BJ (cell line): ENCODE results near the gene PGM5. TPM values are rescaled to one million over a fixed set of nuclear protein-coding genes. Genes with fewer than 3 reads are reported as not detected.
"Not testable (repeated sequence)": the region's sequence is repeated elsewhere in the genome, so short reads cannot be mapped to it uniquely, and the experiment has no call there.

ENCODE experiments used
- CTCF ChIA-PET: fragments of 350-600 bp; formaldehyde crosslinking; extraction: SDS; loops from one replicate; lab custom pipeline; 2021; ENCODE audit warnings: antibody characterized with exemption, inconsistent platforms; lab: Yijun Ruan, JAX
- POLR2A ChIA-PET: fragments of 300-600 bp; sonication (Branson Sonifier 250); formaldehyde crosslinking; extraction: SDS; loops from one replicate; lab custom pipeline; 2021; ENCODE audit warnings: antibody characterized with exemption; lab: Charles Lee
- DNase-seq: peaks from one replicate; pipeline ENCODE4 v3.0.0-alpha.2; 2011; ENCODE audit warnings: low read depth
- H3K27me3 ChIP-seq: 2 replicates; pipeline ENCODE4 v1.6.0; 2011; ENCODE audit warnings: low read length; ENCODE audit not compliant: control insufficient read depth, insufficient read depth
- H3K36me3 ChIP-seq: 2 replicates; pipeline ENCODE4 v1.5.1; 2011; ENCODE audit warnings: low read length; ENCODE audit not compliant: control insufficient read depth, insufficient read depth
- H3K4me3 ChIP-seq: 2 replicates; pipeline ENCODE4 v1.5.1; 2011; ENCODE audit warnings: low read depth, mild to moderate bottlenecking, control low read depth, low read length
- polyA minus RNA-seq: library from RNA; depleted of rRNA, polyadenylated mRNA; stranded (reverse); fragments of >200 nt; gene quantifications from 2 replicates; pipeline ENCODE4 v1.2.3, GENCODE V29; 2011; rRNA and poly(A)+ RNA removed
- polyA plus RNA-seq: library from polyadenylated mRNA; depleted of rRNA; stranded (reverse); fragments of >200 nt; gene quantifications from 2 replicates; pipeline ENCODE4 v1.2.3, GENCODE V29; 2011; rRNA removed

Gene PGM5
- polyA plus RNA-seq (8.7 and 10.1 TPM in 2 replicates), polyA minus RNA-seq (5.9 and 14.2 TPM in 2 replicates)

DNA sequence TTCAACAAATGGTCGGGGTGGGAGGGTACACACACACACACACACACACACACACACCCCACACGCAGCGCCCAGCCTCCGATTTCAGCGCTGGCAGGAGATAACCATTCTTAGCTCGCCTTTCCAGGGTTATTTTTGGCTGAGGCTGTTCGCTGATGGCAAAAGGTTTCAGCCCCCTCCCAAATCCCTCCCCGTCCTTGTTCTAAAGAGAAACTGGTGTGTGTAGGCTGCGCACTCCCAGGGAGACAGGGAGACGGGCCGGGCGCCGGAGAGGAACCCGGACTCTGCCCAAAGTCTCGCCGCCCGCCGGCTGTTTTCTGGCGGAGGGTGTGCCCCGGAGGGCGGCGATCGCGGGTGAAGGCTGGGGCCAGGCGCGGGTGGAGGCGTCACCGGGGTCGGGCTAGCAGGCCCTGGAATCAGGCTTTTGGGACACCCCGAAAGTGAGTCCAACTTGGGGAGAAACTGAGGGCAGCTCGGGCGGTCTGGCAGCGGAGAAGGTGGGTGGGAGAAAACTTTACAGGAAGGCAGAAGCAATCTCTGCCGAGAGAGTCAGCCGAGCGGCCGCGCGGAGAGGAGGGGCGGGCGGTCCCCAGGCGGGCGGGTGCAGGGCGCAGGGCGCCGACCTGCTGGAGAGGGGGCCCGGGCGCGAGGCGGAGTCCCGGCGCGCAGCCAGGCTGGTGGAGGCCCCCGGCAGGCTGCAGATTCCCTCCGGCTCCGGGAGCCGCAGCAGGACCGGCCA lies at the start of gene PGM5:
PGM5 (plus strand) TSS at position 232 of the 739 bp plus-strand sequence. CDS start 517 bp downstream, outside the sequence.
- H3K36me3 ChIP-seq, CTCF ChIA-PET, DNase-seq, H3K27me3 ChIP-seq, POLR2A ChIA-PET: not testable (repeated sequence)
- H3K4me3 ChIP-seq: peak within 1 kb of the TSS; percentile 46

DNA sequence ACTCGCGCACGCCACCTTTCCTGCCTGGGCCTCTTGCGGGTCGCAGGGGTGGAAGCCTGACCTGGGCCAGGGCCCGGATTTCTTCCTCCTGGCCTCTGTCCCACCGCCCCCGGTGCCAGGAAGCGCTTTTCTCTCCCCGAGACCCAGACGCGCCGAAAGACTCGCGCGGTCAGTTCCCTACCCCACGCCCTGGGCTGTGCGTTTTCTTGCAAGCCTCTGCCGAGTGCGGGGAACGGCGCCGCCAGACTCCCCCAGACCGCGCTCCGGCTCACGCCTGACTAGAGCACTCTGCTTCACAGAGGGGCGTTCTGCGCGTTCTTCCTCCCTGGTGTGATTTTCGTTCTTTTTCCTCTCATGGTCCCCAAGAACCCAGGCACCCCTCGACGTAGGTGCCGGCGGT lies 49.3 kb upstream of the PGM5 start:
- DNase-seq, H3K4me3 ChIP-seq, POLR2A ChIA-PET, CTCF ChIA-PET, H3K36me3 ChIP-seq, H3K27me3 ChIP-seq: not testable (repeated sequence)

DNA sequence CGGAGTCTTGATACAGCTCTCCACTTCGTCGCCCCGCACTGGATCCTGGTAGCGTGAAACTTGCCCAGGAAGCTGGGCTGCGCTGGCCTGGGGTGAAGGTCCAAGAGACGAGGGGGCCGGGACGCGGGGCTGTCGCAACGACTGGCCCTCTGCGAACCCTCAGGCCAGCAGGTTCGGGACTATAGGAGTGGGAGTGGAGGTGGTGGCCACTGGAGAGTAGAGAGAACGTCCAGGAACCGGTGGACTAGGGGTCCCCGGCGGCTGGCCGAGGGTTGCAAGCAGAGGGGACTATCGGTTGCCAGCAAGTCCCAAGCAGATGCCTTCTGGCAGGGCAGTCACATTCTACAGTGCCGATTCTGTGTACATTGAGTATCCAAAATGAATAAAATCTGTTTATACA lies 48.8 kb upstream of the PGM5 start:
- H3K36me3 ChIP-seq, H3K27me3 ChIP-seq, DNase-seq, POLR2A ChIA-PET, CTCF ChIA-PET, H3K4me3 ChIP-seq: not testable (repeated sequence)

DNA sequence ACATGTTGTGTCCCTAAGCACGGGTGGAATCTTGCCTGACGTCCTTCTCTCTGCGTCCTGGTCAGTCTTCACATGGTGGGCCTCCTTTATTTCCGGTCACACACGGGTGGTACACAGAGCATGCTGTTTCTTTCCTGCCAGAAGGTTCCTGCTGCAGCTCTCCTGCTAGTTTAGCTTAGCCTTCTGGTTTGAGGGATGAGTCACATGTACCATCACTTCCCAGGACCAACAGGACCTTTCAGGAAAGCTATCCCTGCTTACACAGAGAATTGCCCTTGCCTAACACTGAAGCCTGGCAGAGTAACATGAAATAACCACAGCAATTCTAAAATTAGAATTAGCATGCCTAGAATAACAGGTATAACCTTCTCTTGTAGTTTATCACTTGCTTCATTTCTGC lies 45.2 kb upstream of the PGM5 start:
- CTCF ChIA-PET, DNase-seq, H3K4me3 ChIP-seq, H3K27me3 ChIP-seq, POLR2A ChIA-PET, H3K36me3 ChIP-seq: not testable (repeated sequence)

DNA sequence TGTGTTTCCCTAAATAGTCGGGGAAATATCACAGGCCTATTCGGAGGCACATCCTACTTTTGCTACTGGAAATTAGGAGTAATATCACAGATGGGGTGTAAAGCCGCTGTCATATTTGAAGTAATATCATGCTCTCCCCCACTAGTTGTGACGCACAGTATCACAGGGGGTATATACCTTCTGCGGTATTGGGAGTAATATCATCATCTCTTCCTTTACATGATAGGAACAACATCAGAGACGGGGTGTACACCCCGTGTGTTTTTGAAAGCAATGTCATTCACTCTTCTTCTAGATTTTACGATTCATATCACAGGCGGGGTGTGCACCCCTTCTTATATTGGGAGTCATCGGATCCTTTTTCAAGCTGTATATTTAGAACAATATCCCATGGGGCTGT lies 38.2 kb upstream of the PGM5 start:
- POLR2A ChIA-PET, DNase-seq, H3K4me3 ChIP-seq, CTCF ChIA-PET, H3K36me3 ChIP-seq, H3K27me3 ChIP-seq: not testable (repeated sequence)

DNA sequence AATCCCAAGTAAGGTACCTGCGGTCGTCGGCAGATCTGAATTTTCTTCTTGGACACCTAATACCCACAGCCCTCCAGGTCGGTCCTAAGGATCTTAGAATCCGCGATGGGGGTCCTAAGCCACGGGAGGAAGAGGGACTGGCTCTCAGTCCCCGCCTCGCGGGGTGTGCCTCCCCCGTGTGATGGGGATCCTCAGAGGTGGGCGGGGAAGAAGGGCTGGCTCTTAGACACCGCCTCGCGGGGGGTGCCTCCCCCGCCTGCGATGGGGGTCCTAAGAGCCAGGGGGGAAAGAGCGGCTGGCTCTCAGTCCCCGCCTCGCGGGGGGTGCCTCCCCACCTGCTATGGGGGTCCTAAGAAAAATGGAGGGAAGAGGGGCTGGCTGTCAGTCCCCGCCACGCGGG lies 32.7 kb upstream of the PGM5 start:
- H3K27me3 ChIP-seq, DNase-seq, POLR2A ChIA-PET, CTCF ChIA-PET, H3K36me3 ChIP-seq, H3K4me3 ChIP-seq: not testable (repeated sequence)

DNA sequence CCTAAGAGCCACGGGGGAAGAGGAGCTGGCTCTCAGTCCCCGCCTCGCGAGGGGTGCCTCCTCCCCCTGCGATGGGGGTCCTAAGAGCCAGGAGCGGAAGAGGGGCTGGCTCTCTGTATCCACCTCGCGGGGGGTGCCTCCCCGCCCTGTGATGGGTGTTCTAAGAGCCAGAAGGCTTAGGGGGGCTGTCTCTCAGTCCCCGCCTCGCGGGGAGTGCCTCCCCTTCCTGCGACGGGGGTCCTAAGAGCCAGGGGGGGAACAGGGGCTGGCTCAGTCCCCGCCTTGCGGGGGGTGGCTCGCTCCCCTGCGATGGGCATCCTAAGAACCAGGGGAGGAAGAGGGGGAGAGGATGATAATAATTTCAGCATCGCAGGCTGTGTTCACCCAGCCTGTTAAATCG lies 31.9 kb upstream of the PGM5 start:
- H3K27me3 ChIP-seq, H3K4me3 ChIP-seq, POLR2A ChIA-PET, H3K36me3 ChIP-seq, DNase-seq, CTCF ChIA-PET: not testable (repeated sequence)

DNA sequence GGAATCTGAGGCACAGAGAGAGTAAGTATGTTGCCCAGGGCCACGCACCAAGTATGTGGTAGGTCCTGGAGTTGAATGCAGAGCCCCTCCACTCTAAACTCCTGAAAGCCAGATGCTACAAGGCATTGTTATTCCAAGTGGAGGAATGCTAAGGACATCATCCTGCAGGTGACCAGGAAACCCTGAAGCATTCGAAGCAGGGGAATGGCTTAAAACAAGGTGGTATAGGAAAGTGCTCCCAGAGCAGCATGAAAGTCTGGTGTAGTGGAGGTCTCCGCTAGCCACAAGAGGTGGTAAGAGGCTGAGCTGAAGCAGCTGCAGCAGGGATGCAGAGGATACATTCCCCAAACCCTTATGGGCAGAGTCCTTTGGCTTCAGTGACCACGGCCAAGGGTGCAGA lies 27.3 kb upstream of the PGM5 start:
- CTCF ChIA-PET, H3K36me3 ChIP-seq, DNase-seq, H3K4me3 ChIP-seq, H3K27me3 ChIP-seq, POLR2A ChIA-PET: not testable (repeated sequence)

DNA sequence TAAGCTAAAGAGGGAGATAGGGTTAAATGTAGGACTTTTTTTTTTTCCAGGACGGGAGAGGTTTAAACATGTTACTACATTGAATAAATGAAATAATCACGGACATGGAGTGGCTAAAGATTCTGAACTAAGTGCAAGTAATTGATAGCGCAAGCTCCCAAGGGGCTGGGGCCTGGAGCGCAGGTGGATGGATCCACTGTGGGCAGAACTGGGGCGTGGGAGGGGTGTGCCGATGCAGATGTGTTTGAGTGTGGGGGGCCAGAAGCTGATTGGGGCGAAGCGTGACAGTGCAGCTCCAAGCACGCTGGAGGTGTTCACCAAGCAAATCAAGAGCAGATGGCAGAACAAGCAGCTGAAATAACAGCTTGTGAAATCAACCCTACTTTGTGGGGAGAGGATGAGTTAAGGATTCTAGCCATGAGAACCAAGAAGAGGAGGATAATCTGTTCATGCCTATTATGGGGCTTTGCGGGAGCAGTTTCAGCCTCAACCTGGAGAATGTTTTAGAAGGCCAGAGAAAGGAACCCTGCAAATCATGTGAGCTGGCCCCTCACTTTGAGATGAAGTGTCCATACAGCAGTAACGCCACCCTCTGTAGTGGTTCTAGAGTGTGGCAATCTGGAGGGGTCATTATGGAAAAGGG lies 25.8 kb upstream of the PGM5 start:
- POLR2A ChIA-PET, H3K27me3 ChIP-seq, DNase-seq, CTCF ChIA-PET, H3K36me3 ChIP-seq, H3K4me3 ChIP-seq: not testable (repeated sequence)

DNA sequence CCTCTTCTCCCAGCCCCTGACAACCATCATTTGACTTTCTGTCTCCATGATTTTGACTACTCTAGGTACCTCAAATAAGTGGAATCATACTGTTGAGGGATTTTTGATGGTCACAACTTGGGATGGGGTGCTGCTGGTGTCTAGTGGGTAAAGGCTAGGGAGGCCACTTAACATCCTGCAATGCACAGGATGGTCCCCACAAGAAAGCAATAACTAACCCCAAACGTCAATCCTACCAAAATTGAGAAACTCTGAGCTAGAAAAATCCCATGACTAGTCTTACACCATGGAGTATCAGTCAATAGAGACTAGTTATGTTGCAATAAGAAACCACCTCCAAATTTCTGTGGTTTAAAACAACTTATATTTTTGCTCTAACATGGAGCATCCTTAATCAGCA lies 24.3 kb upstream of the PGM5 start:
- H3K4me3 ChIP-seq, H3K27me3 ChIP-seq, CTCF ChIA-PET, POLR2A ChIA-PET, DNase-seq, H3K36me3 ChIP-seq: not testable (repeated sequence)

DNA sequence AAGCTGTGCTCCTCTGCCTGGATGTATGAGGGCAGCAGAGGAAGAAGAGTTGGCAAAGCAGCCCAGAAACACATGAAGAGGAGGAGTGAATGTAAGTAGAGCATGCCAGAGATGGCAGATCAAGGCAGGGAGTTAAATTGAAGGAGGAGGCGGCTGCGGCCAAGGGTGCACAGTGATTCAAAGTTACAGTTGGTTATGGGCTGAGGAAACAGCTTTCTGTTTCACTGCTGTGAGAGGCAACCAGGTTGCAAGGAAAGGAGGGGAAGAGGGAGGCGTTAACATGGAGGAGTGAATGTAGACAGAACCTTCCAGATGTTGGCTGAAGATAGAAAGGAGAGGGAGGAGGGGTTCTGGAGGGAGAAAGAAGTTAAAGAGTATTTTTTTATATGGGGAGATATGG lies 20.5 kb upstream of the PGM5 start:
- CTCF ChIA-PET, POLR2A ChIA-PET: not testable (repeated sequence)

DNA sequence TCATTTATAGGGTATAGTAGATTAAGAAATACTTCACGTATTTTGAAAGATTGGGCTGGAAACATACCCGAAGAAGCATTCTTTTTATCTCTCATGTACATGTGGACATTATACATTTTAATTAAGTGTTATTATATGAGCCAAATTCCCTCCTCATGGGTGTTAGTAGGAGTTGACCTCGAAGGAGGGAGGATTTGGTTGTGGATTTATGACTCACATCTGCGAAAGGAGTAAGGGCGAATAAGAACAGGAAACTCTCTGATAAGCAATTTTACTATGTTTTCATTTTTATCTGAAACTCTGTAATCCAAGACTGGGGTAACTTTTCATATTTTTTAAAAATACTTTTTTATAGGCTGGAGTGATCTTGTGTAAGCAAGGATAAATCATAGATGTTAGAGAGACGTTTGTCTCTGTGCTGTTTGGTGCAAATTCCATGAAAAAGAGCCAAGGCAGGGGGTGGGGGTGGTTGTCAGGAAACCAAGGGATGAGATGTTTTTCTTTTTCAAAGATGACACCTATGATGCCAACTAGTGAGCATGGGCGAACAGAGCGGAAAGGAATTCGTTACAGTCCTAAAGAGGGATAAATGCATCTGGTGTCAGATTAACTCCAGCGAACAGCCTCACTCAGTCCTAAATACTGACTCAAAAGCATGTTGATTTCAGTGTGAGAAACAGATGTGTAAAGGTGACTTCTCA lies 19.6 kb upstream of the PGM5 start:
- H3K36me3 ChIP-seq, CTCF ChIA-PET, H3K4me3 ChIP-seq, H3K27me3 ChIP-seq, DNase-seq, POLR2A ChIA-PET: not testable (repeated sequence)

More for the DNA sequence above, 20.5 kb upstream of the PGM5 start:
- not testable (repeated sequence) for H3K27me3 ChIP-seq, H3K36me3 ChIP-seq, H3K4me3 ChIP-seq, DNase-seq

DNA sequence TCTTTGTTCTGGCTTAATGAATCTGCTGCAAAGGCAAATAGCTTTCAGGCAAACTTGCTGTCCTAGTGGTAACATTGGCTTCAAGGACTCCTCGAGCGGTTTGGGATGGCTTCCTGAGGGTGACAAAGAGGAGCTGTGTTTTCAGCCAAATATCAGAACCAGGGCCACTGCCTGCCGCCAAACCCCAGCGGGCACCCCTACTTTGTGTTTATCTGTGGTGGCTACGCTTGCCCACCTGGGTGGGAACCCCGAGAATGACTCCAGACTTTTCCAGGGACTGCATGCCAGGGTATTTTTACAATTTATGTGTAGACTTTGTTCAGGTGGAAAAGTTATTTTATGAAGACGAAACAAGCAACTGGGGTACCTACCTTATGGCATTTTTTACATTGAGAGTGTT lies 18.4 kb upstream of the PGM5 start:
- H3K27me3 ChIP-seq, DNase-seq, POLR2A ChIA-PET, CTCF ChIA-PET, H3K36me3 ChIP-seq, H3K4me3 ChIP-seq: not testable (repeated sequence)
